Neural cell (in vitro differentiated cells): ENCODE measurements around the gene ARHGAP27.

Experiments
- TAF1 ChIP-seq: IDR thresholded peaks from 2 replicates; pipeline ENCODE4 v1.6.1; 2012; ENCODE audit warnings: low read depth
- TF ChIP-seq, protein P1 (sequence below): fragments of 450-650 bp; IDR thresholded peaks from 2 replicates; pipeline ENCODE4 v1.5.1; 2014; ENCODE audit warnings: antibody characterized with exemption, mild to moderate bottlenecking, moderate library complexity; ENCODE audit not compliant: poor library complexity, severe bottlenecking
- TF ChIP-seq, protein P2 (sequence below): IDR thresholded peaks from 2 replicates; pipeline ENCODE4 v1.6.1; 2012; ENCODE audit warnings: borderline replicate concordance

DNA sequence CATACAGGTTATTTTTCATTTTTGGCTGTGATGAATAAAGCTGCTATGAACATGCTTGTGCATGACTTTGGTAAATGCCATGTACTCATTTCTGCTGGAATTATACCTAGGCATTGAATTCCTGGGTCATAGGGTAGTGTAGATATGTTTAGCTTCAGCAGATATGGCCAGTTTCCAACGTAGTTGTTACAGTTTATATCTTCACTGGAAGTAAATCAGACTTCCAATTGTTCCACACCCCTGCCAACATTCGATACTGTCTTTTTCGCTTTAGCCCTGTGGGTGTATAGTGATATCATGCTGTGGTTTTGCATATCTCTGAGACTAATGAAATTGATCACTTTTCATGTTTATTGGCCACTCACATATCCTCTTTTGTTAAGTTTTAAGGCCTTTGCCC is 50.4 kb downstream of the ARHGAP27 start:
- TF ChIP-seq, protein P1, sequence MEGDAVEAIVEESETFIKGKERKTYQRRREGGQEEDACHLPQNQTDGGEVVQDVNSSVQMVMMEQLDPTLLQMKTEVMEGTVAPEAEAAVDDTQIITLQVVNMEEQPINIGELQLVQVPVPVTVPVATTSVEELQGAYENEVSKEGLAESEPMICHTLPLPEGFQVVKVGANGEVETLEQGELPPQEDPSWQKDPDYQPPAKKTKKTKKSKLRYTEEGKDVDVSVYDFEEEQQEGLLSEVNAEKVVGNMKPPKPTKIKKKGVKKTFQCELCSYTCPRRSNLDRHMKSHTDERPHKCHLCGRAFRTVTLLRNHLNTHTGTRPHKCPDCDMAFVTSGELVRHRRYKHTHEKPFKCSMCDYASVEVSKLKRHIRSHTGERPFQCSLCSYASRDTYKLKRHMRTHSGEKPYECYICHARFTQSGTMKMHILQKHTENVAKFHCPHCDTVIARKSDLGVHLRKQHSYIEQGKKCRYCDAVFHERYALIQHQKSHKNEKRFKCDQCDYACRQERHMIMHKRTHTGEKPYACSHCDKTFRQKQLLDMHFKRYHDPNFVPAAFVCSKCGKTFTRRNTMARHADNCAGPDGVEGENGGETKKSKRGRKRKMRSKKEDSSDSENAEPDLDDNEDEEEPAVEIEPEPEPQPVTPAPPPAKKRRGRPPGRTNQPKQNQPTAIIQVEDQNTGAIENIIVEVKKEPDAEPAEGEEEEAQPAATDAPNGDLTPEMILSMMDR, result no peak
- TF ChIP-seq, protein P2, sequence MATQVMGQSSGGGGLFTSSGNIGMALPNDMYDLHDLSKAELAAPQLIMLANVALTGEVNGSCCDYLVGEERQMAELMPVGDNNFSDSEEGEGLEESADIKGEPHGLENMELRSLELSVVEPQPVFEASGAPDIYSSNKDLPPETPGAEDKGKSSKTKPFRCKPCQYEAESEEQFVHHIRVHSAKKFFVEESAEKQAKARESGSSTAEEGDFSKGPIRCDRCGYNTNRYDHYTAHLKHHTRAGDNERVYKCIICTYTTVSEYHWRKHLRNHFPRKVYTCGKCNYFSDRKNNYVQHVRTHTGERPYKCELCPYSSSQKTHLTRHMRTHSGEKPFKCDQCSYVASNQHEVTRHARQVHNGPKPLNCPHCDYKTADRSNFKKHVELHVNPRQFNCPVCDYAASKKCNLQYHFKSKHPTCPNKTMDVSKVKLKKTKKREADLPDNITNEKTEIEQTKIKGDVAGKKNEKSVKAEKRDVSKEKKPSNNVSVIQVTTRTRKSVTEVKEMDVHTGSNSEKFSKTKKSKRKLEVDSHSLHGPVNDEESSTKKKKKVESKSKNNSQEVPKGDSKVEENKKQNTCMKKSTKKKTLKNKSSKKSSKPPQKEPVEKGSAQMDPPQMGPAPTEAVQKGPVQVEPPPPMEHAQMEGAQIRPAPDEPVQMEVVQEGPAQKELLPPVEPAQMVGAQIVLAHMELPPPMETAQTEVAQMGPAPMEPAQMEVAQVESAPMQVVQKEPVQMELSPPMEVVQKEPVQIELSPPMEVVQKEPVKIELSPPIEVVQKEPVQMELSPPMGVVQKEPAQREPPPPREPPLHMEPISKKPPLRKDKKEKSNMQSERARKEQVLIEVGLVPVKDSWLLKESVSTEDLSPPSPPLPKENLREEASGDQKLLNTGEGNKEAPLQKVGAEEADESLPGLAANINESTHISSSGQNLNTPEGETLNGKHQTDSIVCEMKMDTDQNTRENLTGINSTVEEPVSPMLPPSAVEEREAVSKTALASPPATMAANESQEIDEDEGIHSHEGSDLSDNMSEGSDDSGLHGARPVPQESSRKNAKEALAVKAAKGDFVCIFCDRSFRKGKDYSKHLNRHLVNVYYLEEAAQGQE, result no peak
- TF ChIP-seq TAF1, result no peak
